K562 (cell line): ENCODE results near the gene KIF18B. TPM values are rescaled to one million over a fixed set of nuclear protein-coding genes. Genes with fewer than 3 reads are reported as not detected.

Experiments
- ATAC-seq: fragments of 200-7000 bp; cut with Tn5 transposase; 3 replicates; pipeline ENCODE4 v1.9.1; 2020; ENCODE audit warnings: moderate library complexity
- BruUV-seq: library from RNA; stranded (reverse); fragments of 400-500 nt; replicated peaks from 2 replicates; lab custom pipeline; 2021; lab: Mats Ljungman, UMichigan
- CTCF ChIA-PET: fragments of 300-600 bp; formaldehyde crosslinking; extraction: SDS; loops from one replicate; lab custom pipeline; 2021; ENCODE audit warnings: low intra/inter-chr PET ratio; lab: Yijun Ruan, JAX
- POLR2A ChIA-PET: fragments of 300-600, 350-650 bp; sonication (Branson Sonifier 250); formaldehyde crosslinking; extraction: SDS; loops from one replicate; lab custom pipeline; 2021; ENCODE audit warnings: antibody characterized with exemption, inconsistent platforms; lab: Yijun Ruan, JAX
- DNase-seq, 4 experiments: peaks; one replicate each; pipeline versions ENCODE4 v3.0.0 to v3.0.0-alpha.2; 2011 to 2018; ENCODE audit warnings: low spot score in 3 of 4, mixed read lengths in 3 of 4; ENCODE audit errors: extremely low read depth in 1 of 4
- FAIRE-seq: peaks from 2 replicates; lab custom pipeline; 2011; peaks lifted over from hg19 to GRCh38; lab: Jason Lieb, UNC
- H2AFZ ChIP-seq: 2 replicates; pipeline ENCODE4 v1.6.0; 2011; ENCODE audit warnings: low read depth, low read length, control low read depth, inconsistent platforms
- H3K27ac ChIP-seq: fragments of 200-600 bp; 3 replicates; pipeline ENCODE4 v1.8.0; 2011; ENCODE audit warnings: low read depth, mild to moderate bottlenecking, control low read depth, inconsistent platforms, low read length, moderate library complexity, mixed read lengths; ENCODE audit errors: extremely low read depth
- H3K27me3 ChIP-seq, 2 experiments: fragments of 300-600 bp in 1 of 2; 2 replicates in 1 of 2; 3 replicates in 1 of 2; pipeline versions ENCODE4 v1.6.0 to v1.8.0; 2011; ENCODE audit warnings: inconsistent platforms in 2 of 2, low read length in 2 of 2, mild to moderate bottlenecking in 1 of 2, mixed read lengths in 1 of 2, moderate library complexity in 1 of 2; ENCODE audit not compliant: control insufficient read depth in 2 of 2, insufficient read depth in 2 of 2
- H3K36me3 ChIP-seq: fragments of 300-600 bp; 3 replicates; pipeline ENCODE4 v1.8.0; 2011; ENCODE audit warnings: mild to moderate bottlenecking, low read length, inconsistent platforms; ENCODE audit not compliant: control insufficient read depth, insufficient read depth
- H3K4me1 ChIP-seq, 2 experiments: fragments of 200-600 bp in 1 of 2; replicated peaks in 1 of 2; 2 replicates in 1 of 2; 3 replicates in 1 of 2; pipeline versions ENCODE4 v1.5.1 to v1.8.0; 2011; ENCODE audit warnings: inconsistent platforms in 2 of 2, low read length in 2 of 2, mild to moderate bottlenecking in 1 of 2, mixed read lengths in 1 of 2, moderate library complexity in 1 of 2; ENCODE audit not compliant: control insufficient read depth in 2 of 2, insufficient read depth in 2 of 2
- H3K4me2 ChIP-seq: 2 replicates; pipeline ENCODE4 v1.6.1; 2011; ENCODE audit warnings: low read length, control low read depth, inconsistent platforms, mixed read lengths; ENCODE audit not compliant: insufficient read depth
- H3K4me3 ChIP-seq: fragments of 200-600 bp; sonication (generic), shearing (Covaris generic); 2 replicates; pipeline ENCODE4 v1.5.1; 2016; ENCODE audit warnings: control low read depth, inconsistent platforms
- H3K79me2 ChIP-seq: fragments of 200-600 bp; 3 replicates; pipeline ENCODE4 v1.8.0; 2011; ENCODE audit warnings: low read length, inconsistent platforms; ENCODE audit not compliant: control insufficient read depth, insufficient read depth
- H3K9ac ChIP-seq, 2 experiments: 2 replicates each; pipeline versions ENCODE4 v1.6.0 to v1.6.1; 2011; ENCODE audit warnings: low read depth in 2 of 2, low read length in 2 of 2, control low read depth in 1 of 2, inconsistent platforms in 1 of 2, mild to moderate bottlenecking in 1 of 2, mixed read lengths in 1 of 2; ENCODE audit not compliant: insufficient read depth in 1 of 2
- H3K9me1 ChIP-seq: one replicate; pipeline ENCODE4 v1.6.0; 2011; ENCODE audit warnings: inconsistent platforms, mild to moderate bottlenecking, low read length, moderate library complexity; ENCODE audit not compliant: control insufficient read depth, insufficient read depth
- H3K9me3 ChIP-seq: replicated peaks from 2 replicates; pipeline ENCODE4 v1.5.1; 2011; ENCODE audit warnings: low read depth, low read length, inconsistent platforms; ENCODE audit not compliant: control insufficient read depth, insufficient read depth
- H4K20me1 ChIP-seq: replicated peaks from 2 replicates; pipeline ENCODE4 v1.6.1; 2011; ENCODE audit warnings: low read length, inconsistent platforms, mixed read lengths; ENCODE audit not compliant: control insufficient read depth, insufficient read depth
- NELFE ChIP-seq: IDR thresholded peaks from 2 replicates; pipeline ENCODE4 v1.6.1; 2011; ENCODE audit warnings: mild to moderate bottlenecking; ENCODE audit not compliant: insufficient read depth, insufficient read length
- NEUROD1 ChIP-seq: fragments of 150-350 bp; IDR thresholded peaks from 2 replicates; pipeline ENCODE4 v1.6.1; 2014; ENCODE audit warnings: borderline replicate concordance, low read length, low read depth; ENCODE audit not compliant: partially characterized antibody
- NFIX ChIP-seq: fragments of 250-450 bp; sonication (Bioruptor Pico); IDR thresholded peaks from 2 replicates; pipeline ENCODE4 v1.4.0; 2020; ENCODE audit warnings: low read depth, mild to moderate bottlenecking, moderate library complexity
- OTX1 ChIP-seq: fragments of 450-650 bp; formaldehyde crosslinking; IDR thresholded peaks from 2 replicates; pipeline ENCODE4 v1.4.0; 2022; ENCODE audit warnings: mild to moderate bottlenecking
- POLR2G ChIP-seq: fragments of 200-400 bp; formaldehyde crosslinking; IDR thresholded peaks from 2 replicates; pipeline ENCODE4 v1.6.1; 2017; ENCODE audit warnings: low read depth, mild to moderate bottlenecking, antibody characterized with exemption, low read length, moderate library complexity
- RBFOX2 ChIP-seq: fragments of 200-400 bp; formaldehyde crosslinking; IDR thresholded peaks from 2 replicates; pipeline ENCODE4 v1.6.1; 2017; ENCODE audit warnings: low read depth, mild to moderate bottlenecking, low read length, moderate library complexity
- WGBS: fragments of 100-300 bp; shearing (Covaris generic); methylation state at CpG from one replicate; pipeline ENCODE4 v1.1.6; 2016; ENCODE audit warnings: low coverage, mixed read lengths; ENCODE audit not compliant: insufficient coverage; ENCODE audit errors: missing lambda C conversion rate; 5-methylcytosine and 5-hydroxymethylcytosine counted together
- in situ Hi-C: fragments of 300-500 bp; cut with MboI; formaldehyde crosslinking; loops from 4 replicates; pipeline ENCODE4 v1.15.0; 2018; ENCODE audit warnings: inconsistent platforms, mixed read lengths
- intact Hi-C: fragments of 100-400 bp; cut with micrococcal nuclease; formaldehyde crosslinking; loops from 2 replicates; pipeline ENCODE4 v1.14.2; 2022
- polyA plus RNA-seq, 8 experiments: library from polyadenylated mRNA; depleted of rRNA in 4 of 8; stranded (reverse) in 5 of 8; unstranded in 3 of 8; fragments of >200 nt; fragmentation: Nextera tagmentation in 2 of 8; fragmentation: Illumina TruSeq in 1 of 8; extraction: Ambion mirVana in 2 of 8; extraction: Trizol in 1 of 8; gene quantifications; 2 replicates each; pipeline versions ENCODE4 v1.2.1 to v1.2.3, GENCODE V29; 2011 to 2014; ENCODE audit warnings: inconsistent platforms in 1 of 8, missing spikeins in 1 of 8
- total RNA-seq, 7 experiments: library from RNA; depleted of rRNA in 6 of 7; stranded (reverse); fragments of >200 nt in 6 of 7; fragmentation: Illumina TruSeq in 2 of 7; extraction: Trizol in 2 of 7; gene quantifications; 2 replicates each; pipeline versions ENCODE4 v1.2.1 to v1.2.3, GENCODE V29; 2011 to 2021; ENCODE audit warnings: low replicate concordance in 1 of 7

Gene KIF18B
- total and polyA plus RNA-seq, 9 of the 15 experiments (the other 6 are each of a cell fraction or from before 2014, with no cell fraction given), result 2.0 to 42.8 (median 13.2) TPM

- CTCF ChIA-PET, result no interaction called here
- Histone ChIP-seq H3K9ac (no peak overlapping the region; a peak in 1 of 4 replicates), H2AFZ (no peak overlapping the region), H3K27ac (no peak overlapping the region), H3K36me3 (peaks cover 90% of the 10 kb centered on the region), H3K79me2 (peaks cover 9% of the 10 kb centered on the region; the same call in 2 of the 3 replicates), H3K9me1 (no peaks in the 10 kb centered on the region), H3K9me3 (no peaks in the 10 kb centered on the region), H3K4me1 (peaks cover 0 to 15% of the 10 kb centered on the region in 2 experiments; a peak in 1 of 5 replicates), H3K27me3 (no peaks in the 10 kb centered on the region), H3K4me3 (no peak overlapping the region), H4K20me1 (peaks cover 5% of the 10 kb centered on the region; the same call in 1 of the 2 replicates), H3K4me2 (no peak overlapping the region)
- DNase-seq (no peak), FAIRE-seq (no peak), ATAC-seq (no peak)
- TF ChIP-seq OTX1 (CRISPR knock-in tag), result no peak
- no peak for TF ChIP-seq NELFE
- TF ChIP-seq RBFOX2, result peak; percentile 26
- no peak for TF ChIP-seq NFIX (CRISPR knock-in tag)
- peak; percentile 60 for TF ChIP-seq POLR2G
- TF ChIP-seq NEUROD1, result no peak
- intact Hi-C loops, result no loop called here
- BruUV-seq, result no TSS peak
- in situ Hi-C loops, result no loop called here
- 95% methylated on average over 20 of the region's 34 CpGs for WGBS
- POLR2A ChIA-PET, result interaction anchor here (0.8 to 1.6 kb wide), 3 partner anchors 12 to 29 kb away, joined by 3 to 4 read pairs (median 4); no protein-coding TSS in a partner anchor
These were observed 13.5 kb downstream of the KIF18B start for GRCh38 chr17:44933824-44934744.
